Measurements from ENCODE around the gene KLF11.

The KLF11 gene

DNA sequence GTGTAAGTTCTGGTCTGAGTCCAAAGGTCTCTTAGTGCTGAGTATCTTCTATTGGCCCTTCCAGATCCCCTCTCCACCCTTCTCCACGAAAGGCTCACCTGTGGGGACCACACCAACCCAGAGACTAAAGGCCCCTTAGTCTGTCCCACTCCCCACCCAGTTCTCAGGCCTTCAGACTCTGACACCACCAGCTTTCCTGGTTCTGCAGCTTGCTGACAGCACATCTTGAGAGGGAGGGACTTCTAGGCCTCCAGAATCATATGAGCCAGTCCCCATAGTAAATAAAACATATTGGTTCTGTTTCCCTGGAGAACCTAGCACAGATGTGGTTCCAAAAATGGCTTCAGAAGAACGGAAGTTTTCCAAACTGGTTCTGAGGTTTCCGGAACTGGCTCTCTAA lies 38.5 kb upstream of the KLF11 start:
- DNase-seq (ENCODE audit: low read depth), result no peak
- H3K4me3 ChIP-seq (ENCODE audit: low read depth, low read length), result no peak overlapping the region
- no peak for TF ChIP-seq CTCF (IDR thresholded peaks at IDR 0.05; ENCODE audit: low read depth, low read length, missing control alignments)

- H3K4me3 ChIP-seq (ENCODE audit: low read depth, low read length), result no peak overlapping the region
- TF ChIP-seq CTCF (IDR thresholded peaks at IDR 0.05; ENCODE audit: low read depth, low read length, missing control alignments), result no peak
- no peak for DNase-seq (ENCODE audit: low read depth)
Observed at GRCh38 chr2:10005461-10006235, 37.7 kb upstream of the KLF11 start.

DNA sequence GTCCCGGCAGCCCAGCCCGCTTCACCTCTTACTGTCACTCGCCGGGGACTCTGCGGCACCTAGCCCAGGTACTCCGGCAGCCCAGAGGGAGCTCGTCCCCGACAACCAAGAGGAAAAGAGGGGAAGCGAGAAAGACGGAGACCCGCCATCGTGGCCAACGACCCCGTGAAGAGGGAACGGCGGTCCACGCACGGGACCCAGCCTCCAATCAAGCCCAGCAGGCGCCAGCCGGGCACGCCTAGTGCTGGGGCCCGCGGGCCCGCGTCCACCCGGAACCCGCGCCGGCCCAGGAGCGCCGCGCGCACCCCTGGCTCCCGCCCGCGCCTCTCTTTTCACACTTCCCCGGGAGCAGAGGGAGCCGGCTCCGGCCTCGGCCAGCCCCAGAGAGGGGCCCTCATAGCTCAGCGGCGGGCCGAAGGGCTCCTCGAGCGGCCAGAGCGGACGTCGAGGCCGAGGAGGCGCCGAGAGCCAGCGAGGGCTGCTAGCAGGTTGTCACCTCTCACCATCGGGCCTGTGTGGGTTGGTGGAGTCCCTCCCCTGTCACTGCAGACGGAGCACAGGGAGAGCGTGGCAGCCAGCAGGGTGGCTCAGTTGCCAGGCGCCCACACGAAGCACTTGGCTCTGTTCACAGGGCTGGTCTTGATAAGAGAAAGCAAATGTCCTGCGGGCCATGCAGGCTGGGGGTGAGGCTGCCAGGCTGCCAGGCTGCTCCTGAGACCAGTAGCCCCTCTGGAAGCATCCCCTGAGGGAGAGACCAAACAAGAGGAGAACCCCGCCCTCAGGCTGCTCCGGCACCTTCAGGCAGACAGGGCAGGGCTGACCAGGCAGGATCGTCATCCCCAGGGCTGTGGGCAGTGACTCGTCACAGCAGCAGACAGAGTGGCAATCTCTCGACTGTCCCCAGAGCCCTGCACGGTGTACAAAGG lies 36.9 kb upstream of the KLF11 start:
- H3K4me3 ChIP-seq (ENCODE audit: low read depth, low read length), result no peak overlapping the region
- no peak for DNase-seq (ENCODE audit: low read depth)
- TF ChIP-seq CTCF (IDR thresholded peaks at IDR 0.05; ENCODE audit: low read depth, low read length, missing control alignments), result no peak

- H3K4me3 ChIP-seq (ENCODE audit: low read depth, low read length), result no peak overlapping the region
- no peak for TF ChIP-seq CTCF (IDR thresholded peaks at IDR 0.05; ENCODE audit: low read depth, low read length, missing control alignments)
- DNase-seq (ENCODE audit: low read depth), result no peak
Observed at GRCh38 chr2:10007435-10007834, 35.9 kb upstream of the KLF11 start.

GRCh38 chr2:10007921-10008808 lies 35.2 kb upstream of the KLF11 start:
- no peak for TF ChIP-seq CTCF (IDR thresholded peaks at IDR 0.05; ENCODE audit: low read depth, low read length, missing control alignments)
- no peak for DNase-seq (ENCODE audit: low read depth)
- no peak overlapping the region for H3K4me3 ChIP-seq (ENCODE audit: low read depth, low read length)

- no peak for TF ChIP-seq CTCF (IDR thresholded peaks at IDR 0.05; ENCODE audit: low read depth, low read length, missing control alignments)
- no peak overlapping the region for H3K4me3 ChIP-seq (ENCODE audit: low read depth, low read length)
- no peak for DNase-seq (ENCODE audit: low read depth)
Observed at GRCh38 chr2:10008809-10009176, 34.6 kb upstream of the KLF11 start.
